GM10248 (cell line): ENCODE data around the gene TNFRSF13B.

ENCODE experiments used
- CTCF ChIA-PET: fragments of 300-600 bp; sonication (Branson Sonifier 250); formaldehyde crosslinking; extraction: SDS; loops from one replicate; lab custom pipeline; 2021; ENCODE audit warnings: antibody characterized with exemption; lab: Yijun Ruan, JAX
- POLR2A ChIA-PET: fragments of 350-650 bp; sonication (Branson Sonifier 250); formaldehyde crosslinking; extraction: SDS; loops from one replicate; lab custom pipeline; 2020; ENCODE audit warnings: antibody characterized with exemption; lab: Yijun Ruan, JAX
- DNase-seq: peaks from one replicate; pipeline ENCODE4 v3.0.0; 2012; ENCODE audit errors: extremely low spot score
- TF ChIP-seq, protein P1 (sequence below): IDR thresholded peaks from 2 replicates; pipeline ENCODE4 v1.5.1; 2012; ENCODE audit warnings: mild to moderate bottlenecking, low read depth; ENCODE audit errors: extremely low read depth, missing control alignments, control extremely low read depth

TNFRSF13B gene

DNA sequence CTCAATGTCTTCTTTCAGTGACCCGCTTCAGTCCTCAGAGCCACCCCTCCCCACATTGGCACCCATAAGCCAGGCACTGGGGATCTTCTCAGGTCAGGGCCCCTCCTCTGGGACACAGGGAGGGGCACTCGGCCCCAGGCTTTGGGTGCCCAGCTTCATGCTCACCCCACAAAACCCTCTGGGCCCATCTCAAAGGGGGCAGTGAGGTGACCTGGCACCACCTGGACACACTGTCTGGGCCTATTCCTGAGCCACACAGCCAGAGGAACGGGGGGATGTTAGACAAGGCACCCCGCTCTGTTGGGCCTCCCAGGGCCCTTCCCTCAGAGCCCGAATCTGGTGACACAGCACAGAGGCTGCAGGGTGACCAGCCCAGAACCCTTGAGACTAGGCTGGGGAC is 36.1 kb downstream of the TNFRSF13B start:
- TF ChIP-seq, protein P1, sequence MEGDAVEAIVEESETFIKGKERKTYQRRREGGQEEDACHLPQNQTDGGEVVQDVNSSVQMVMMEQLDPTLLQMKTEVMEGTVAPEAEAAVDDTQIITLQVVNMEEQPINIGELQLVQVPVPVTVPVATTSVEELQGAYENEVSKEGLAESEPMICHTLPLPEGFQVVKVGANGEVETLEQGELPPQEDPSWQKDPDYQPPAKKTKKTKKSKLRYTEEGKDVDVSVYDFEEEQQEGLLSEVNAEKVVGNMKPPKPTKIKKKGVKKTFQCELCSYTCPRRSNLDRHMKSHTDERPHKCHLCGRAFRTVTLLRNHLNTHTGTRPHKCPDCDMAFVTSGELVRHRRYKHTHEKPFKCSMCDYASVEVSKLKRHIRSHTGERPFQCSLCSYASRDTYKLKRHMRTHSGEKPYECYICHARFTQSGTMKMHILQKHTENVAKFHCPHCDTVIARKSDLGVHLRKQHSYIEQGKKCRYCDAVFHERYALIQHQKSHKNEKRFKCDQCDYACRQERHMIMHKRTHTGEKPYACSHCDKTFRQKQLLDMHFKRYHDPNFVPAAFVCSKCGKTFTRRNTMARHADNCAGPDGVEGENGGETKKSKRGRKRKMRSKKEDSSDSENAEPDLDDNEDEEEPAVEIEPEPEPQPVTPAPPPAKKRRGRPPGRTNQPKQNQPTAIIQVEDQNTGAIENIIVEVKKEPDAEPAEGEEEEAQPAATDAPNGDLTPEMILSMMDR: no peak
- DNase-seq: no peak
- ChIA-PET CTCF (interaction anchor here (1.1 kb wide), 1 partner anchor 20 kb away, joined by 3 read pairs; no protein-coding TSS in a partner anchor), POLR2A (no interaction called here)

DNA sequence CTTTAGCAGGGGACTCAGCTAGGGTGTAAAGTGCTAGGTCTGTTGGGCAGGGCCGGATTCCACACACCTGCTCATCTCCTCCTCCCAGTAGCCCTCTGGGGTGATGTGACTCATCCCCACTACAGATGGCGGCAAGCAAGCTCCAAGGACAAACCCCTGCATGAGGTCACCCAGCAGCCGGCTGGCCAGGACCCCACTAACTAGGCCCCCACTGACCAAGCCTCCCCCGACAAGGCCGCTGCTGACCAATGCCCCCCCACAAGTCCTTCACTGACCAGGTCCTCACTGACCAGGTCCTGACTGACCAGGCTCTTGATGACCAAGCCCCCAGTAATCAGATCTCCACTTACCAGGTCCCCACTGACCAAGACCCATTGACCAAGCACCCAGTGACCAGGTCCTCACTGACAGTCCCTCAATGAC is 36.7 kb downstream of the TNFRSF13B start:
- TF ChIP-seq, protein P1: no peak
- DNase-seq: no peak
- ChIA-PET CTCF (interaction anchor here (1.1 kb wide), 1 partner anchor 19 kb away, joined by 3 read pairs; no protein-coding TSS in a partner anchor), POLR2A (no interaction called here)

DNA sequence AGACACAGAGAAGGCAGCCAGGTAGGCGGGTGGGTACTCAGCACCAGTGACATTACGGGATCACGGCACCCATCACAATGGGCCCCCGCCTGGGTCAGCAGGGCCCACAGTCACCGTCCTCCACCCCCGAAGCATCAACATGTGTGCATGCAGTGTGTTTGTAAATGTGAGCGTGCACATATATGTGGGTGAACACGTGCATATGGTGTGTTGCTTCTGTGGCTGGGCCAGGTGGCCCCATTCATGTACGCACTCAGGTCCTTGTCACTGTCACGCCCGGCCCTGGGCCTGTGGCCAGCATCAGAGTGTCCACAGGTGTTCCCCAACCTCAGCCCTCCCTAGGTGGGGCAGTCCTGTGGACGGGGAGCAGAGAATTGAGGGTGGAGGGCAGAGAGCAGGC is 37.1 kb downstream of the TNFRSF13B start:
- no peak for DNase-seq
- POLR2A ChIA-PET: no interaction called here
- TF ChIP-seq, protein P1: no peak
- CTCF ChIA-PET: no interaction called here

DNA sequence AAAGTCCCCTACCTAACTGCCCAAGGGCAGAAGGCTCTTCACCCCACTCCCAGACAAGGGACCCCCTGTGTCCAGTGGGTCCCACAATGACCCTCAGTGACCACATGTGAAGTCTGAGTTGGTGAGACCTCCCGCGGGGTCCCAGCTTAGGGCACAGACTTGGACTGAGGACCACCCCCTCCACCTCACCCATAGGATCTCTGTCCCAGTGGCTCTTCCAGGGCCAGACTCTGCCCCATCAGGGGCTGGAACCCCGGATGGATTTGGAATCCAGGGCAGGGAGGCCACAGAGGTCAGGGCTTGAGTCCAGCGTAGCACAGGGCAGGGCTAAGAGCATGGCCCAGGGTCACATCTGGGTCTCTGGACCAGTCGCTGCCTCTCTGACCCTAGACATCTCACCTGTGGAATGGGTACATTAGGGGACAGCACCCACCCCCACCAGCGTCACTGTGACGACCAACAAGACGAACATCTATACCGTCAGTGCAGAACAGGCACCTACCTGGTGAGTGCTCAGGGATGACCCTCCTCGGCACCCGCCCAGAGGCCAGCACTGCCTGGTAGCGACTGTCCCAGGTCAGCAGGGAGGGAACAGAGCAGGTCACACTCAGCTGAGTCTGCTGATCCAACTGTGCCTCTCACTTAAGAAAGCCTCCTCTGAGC is 37.7 kb downstream of the TNFRSF13B start:
- TF ChIP-seq, protein P1: no peak
- DNase-seq: peak; percentile 15
- POLR2A ChIA-PET: no interaction called here
- CTCF ChIA-PET: no interaction called here

DNA sequence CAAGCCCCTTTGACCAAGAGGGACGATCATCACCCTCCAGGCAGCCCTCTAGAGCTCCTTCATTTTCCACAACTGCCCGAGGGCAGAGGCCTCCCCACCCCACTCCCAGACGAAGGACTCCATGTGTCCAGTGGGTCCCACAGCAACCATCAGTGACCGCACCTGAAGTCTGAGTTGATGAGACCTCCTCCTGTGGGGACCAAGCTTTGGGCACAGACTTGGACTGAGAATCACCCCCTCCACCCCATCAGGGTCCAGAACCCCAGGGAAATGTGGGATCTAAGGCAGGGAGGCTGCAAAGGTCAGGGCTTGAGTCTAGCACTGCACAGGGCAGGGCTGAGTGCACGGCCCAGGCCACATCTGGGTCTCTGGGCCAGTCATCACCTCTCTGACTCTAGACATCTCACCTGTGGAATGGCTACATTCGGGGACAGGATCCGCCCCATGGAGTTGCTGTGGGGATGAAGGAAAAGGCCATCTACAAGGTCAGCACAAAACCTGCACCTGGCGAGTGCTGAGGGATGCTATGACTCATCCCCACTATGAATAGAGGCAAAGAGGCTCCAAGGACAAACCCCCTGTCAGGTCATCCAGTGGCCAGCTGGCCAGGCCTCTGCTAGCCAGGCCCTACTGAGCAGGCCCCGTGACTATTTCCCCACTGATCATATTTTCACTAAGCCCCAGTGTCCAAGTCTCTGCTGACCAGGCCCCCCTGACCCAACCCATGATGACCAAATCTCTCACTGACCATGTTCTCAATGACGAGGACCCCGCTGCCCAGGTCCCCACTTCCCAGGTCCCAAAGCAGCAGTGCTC is 38.4 kb downstream of the TNFRSF13B start:
- TF ChIP-seq, protein P1: no peak
- CTCF ChIA-PET: no interaction called here
- DNase-seq: peak; percentile 18
- POLR2A ChIA-PET: interaction anchor here (0.5 kb wide), 1 partner anchor 54 kb away, joined by 4 read pairs; no protein-coding TSS in a partner anchor

DNA sequence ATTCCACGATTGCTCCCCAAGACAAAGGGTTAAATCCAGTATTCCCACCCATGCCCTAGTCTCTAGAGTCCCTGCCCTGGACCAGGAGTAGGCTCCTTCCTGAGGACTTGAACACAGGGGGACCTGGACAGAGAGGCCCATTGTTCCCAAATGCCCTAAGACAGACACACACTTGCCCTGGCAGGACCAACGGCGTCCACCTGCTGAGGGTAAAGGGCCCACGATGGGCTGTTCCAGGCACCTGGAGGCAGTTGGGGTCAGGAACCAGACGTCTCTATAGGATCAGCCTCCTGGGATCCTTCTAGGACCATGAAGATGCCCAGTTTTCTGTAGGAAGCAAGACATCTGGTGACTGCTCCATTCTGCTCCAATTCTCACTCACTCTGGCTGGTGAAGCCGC is 39.3 kb downstream of the TNFRSF13B start:
- POLR2A ChIA-PET: no interaction called here
- CTCF ChIA-PET: no interaction called here
- TF ChIP-seq, protein P1: no peak
- DNase-seq: no peak
